Thyroid gland (tissue), 4 donors: ENCODE results near the gene ANO6.

Source experiments
- CTCF ChIP-seq, 6 experiments: fragments of 200-600 bp in 3 of 6; fragments of 450-650 bp in 3 of 6; sonication (generic) in 3 of 6; IDR thresholded peaks; one replicate each; pipeline ENCODE4 v1.5.1; 2016 to 2019; ENCODE audit warnings: antibody characterized with exemption in 6 of 6, mild to moderate bottlenecking in 2 of 6, inconsistent platforms in 1 of 6, moderate library complexity in 1 of 6
- POLR2A ChIP-seq, 2 donors: fragments of 450-650 bp; IDR thresholded peaks; one replicate each; pipeline ENCODE4 v1.6.1; 2017; ENCODE audit warnings: antibody characterized with exemption in 2 of 2, mild to moderate bottlenecking in 2 of 2, moderate library complexity in 1 of 2

GRCh38 chr12:45415393-45415817 is 199.5 kb downstream of the ANO6 start:
- no peak for TF ChIP-seq CTCF (IDR thresholded peaks at IDR 0.05)
- no peak for TF ChIP-seq POLR2A (IDR thresholded peaks at IDR 0.05)
